Measurements from ENCODE around the gene UVRAG.
A peak's percentile ranks its signal among the peaks of the same experiment; 100 is the strongest.

Gene UVRAG

DNA sequence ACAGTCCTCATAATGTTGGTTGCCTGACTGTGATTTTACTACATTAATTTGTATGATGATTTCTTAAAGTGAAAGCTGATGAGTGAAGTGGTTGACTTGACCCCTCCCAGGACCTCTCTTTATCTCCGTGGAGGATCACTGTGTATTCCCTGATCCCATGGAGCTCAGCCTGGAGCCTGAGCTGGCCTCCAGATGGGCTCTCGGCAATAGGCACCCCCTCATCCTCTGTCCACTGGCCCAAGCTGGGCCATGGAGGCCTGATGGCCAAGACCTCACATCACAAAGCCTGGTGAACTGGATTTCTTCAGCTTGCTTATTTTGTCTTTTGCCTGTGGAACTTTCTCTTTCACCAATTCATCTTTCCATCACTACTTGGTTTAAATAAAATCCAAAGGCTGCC lies 316.1 kb downstream of the UVRAG start:
- no peak for DNase-seq

DNA sequence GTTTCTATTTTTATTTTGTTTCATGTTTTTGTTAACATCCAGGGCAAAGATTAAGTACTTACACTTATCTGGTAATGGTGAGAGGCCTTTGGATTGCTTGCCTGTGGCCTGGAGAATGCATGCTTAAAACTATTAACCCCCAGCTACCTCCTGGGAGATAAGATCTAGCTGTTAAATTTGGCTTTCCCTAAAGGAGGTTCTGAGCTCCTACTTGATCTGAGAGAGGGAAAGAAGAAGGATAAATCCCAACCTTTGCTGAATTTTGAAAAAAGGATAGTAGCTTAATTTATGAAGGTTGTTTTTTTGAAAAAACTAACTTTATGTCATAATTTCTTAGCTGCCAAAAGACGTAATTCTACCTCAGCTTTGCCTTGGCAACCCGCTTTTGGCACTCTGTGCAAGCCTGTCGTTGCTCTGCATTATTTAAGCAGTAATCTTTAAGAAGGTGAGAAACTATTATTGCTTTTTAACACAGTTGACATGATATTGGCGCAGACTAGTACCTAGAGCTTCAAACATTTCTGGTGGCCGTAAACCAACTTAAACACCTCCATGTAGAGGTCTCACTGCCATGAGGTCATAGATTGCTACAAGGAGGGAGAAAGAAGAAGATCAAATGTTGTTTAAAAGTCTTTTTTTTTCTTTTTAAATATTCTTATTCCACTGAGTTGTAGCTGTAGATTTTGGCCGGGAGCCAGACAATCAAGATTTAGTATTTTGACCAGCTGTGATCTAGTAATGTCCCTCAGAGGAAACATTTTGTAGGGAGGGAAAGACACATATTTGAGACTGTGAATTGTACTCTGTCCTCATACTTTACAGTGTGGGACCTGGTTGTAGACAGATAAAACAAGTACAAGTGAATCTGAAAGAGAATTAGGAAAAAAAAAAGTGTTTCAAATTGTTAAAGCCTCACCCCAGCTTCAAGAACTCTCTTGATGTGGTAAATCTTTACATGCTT lies 316.9 kb downstream of the UVRAG start:
- no peak for DNase-seq

DNA sequence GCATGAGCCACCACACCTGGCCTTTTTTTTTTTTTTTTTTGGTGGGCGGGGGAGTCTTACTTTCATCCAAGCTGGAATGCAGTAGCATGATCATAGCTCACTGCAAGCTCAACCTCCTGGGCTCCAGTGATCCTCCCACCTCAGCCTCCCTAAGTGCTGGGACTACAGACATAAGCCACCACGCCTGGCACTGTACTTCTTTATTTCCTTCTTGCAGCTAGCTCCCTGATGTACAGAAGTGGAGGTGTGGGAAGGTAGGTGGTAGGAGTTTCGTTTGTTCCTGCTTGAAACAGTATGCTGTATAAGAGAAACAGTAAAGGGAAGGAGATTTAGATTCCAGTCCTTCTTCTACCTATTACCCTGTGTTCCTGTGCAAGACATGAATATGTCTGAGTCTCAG lies 319.2 kb downstream of the UVRAG start:
- no peak for DNase-seq

DNA sequence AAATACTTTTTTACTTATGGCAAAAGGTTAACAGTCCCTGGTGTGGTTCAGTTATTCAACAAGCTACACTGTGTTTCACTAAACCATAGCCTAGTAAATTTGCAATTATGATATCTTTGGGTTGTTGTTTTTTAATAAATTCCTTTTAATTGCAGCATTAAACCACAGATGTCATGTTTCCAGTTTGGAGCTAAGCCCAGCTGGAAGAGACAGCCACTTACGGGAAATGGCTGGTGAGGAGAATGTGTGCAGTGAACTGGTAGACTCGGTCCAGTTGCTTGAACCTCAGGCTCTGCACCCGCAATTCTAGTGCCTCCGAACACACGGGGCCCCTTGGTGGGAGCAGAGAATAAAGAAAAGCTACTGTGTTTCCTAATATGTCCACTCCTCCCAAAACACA lies 320.5 kb downstream of the UVRAG start:
- DNase-seq = no peak

DNA sequence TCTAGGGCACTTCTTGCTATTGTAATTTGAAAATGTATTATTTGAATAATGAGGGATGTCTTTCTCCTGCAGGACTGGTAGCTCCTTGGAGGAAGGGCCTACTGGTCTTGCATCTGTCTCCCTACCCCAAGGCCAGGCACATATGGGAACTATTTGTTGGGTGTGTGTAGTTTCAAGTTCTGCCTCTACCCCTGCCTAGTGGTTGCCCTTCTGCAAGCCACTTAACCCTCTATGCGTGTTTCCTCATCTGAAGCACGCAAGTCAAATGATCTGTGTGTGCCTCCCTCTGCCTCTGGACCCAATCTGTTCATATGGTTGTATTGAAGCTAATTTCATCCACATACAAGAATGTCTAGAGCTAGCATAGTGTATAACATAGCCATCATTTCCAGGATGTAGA lies 324.3 kb downstream of the UVRAG start:
- DNase-seq = no peak

DNA sequence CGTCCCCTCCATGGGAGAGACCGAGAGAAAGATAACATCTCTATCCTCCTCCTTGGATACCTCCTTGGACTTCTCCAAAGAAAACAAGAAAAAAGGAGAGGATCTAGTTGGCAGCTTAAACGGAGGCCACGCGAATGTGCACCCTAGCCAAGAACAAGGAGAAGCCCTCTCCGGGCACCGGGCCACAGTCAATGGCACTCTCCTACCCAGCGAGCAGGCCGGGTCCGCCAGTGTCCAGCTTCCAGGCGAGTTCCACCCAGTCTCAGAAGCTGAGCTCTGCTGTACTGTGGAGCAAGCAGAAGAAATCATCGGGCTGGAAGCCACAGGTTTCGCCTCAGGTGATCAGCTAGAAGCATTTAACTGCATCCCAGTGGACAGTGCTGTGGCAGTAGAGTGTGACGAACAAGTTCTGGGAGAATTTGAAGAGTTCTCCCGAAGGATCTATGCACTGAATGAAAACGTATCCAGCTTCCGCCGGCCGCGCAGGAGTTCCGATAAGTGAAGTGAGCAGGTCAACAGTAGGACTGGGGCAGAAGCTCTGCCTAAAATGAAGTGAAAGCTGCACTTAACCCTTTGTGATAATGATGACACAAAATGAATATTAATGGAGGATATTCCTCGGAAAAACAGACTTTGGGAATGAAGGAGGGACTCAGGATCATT lies 326.0 kb downstream of the UVRAG start:
- DNase-seq = no peak

DNA sequence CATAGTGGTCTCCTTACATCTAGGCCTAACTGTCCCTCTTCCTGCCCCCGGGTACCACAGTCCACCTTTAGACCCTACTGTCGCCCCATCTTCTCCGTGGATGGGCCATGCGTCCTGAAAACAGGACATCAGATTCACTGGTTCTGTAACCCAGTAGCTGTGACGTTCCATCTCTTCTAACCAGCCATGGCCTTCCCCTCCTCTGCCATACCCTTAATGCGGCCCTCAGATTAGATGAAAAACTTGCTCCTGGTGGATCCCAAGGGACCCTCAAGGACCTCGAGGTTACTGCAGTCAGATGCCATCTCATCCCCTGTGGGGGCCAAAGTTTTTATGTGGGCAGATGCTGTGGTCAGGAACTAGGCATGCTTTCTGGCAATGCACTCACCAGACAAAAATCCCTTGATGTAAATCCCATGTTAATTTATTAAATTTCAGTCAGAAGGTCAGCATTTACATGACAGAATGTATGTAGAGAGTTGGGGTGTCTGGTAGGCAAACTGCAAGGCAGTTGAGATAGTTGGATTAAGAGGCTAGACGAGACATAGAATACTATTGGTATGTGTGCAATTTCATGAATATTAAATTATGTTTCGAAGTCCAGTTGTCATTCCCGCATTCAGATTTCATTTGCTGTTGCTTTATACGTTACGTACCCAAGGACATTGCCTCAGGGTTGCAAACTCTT lies 327.0 kb downstream of the UVRAG start:
- no peak for DNase-seq

DNA sequence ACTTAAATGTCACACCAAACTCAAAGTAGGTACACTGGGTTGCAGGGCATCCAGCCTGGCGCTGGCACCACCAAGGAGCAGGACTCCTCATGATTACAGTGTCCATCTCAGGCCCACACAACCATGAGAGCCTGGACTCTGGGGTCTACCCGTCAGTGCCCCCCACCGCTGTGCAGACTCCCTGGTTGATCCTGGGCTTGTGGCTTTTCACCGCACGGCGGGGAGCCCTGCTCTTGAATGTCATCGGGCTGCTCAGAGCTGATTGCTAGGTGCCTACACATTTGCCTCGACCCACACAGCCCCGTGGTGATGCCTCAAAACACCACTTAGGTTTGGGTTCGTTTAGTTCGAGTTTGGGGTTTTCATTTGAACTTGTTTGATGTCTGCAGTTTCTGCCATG lies 328.3 kb downstream of the UVRAG start:
- no peak for DNase-seq

DNA sequence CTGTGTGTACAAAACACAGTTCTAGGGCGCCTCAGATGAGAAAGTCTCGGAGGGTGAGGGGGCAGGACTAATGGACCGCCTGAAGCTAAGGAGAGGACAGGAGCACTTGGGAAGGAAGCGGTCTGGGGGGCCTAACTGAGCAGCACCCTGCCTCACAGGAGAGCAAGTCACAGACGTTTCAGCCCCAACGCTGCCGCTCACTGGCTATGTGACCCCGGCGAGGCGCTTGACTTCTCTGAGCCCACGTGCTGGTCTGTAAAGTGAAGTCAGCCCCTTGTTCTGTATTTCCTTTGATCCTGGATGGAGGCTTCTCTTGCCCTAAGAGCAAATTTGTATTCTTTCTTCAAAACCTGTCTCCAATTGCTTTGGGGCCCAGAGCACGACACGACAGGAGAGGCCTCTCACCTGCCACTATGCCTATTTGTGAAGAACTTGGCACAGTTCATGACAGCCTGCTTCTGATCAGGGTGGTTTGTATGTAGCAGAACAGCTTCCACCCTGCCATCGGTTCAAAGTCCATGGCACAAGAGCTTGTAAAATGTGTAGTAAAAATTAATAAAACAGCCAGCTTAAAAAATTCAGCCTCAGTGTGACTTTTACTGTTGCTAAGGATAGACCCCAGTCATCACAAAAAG lies 332.2 kb downstream of the UVRAG start:
- DNase-seq = no peak

DNA sequence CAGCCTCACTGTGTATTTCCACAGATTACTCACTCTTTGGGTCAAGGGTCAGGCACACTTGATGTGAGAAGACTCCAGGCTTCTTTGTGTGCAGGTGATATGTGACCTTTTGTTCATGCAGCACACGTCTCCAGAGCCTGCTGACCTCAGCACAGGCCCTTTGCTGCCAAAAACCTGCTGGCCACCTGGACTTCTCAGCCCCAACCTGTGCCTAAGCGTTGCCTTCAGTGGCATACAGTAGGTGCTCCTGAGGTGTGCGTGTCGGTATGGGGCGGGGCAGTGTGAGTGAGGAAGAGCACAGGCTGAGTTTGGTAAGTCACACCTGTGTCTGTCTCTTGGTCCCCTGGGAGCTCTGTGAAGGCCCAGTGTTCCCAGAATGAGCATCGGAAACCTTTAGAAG lies 333.2 kb downstream of the UVRAG start:
- DNase-seq = no peak

DNA sequence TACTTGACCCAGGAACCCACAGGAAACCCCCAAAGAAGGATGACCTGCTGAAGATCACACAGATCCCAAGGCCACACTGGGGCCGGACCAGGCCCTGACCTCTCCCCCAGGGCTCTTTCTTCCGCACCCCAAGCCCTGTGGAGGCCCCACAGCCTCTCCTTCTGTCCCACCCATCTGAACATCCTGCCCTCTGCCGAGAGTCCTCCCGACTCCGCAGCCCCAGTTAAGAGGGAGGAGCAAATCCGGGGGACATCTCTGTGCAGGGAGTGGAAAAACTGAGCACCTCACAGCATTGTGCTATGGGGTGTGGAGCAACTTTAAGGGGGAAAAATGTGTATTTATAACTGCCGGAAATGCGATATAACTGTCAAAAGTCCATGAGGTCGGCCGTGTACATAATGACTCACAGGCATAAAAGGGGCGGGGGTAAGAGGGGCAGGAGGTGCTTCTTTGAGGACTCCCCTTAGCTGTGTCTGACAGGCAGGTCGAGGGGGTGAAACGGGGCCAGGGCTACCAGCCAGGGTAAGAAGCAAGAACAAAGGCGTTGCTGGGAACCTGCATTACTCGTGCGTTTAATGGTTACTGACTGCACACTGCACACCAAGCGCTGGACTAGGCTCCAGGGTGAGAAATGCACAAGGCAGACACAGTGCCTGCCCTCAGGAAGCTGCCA lies 334.1 kb downstream of the UVRAG start:
- DNase-seq = no peak

DNA sequence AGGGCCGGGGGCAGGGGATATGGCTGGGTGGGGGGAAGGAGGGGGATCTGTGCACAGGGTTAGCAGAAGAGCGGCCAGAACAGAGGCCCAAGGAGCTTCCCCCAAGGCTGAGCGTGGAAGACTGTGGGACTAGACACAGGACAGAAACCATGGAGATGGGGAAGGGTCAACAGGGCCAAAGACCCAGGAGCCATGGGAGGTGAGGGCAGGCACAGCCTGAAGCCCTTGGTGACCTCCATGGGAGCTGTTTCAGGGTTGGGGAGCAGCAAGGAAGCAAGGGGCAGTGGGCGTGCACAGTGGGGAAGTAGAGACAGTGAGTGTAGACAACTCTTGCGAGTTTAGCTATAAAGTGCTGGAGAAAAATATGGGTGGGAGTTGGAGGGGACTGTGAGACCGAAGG lies 334.7 kb downstream of the UVRAG start:
- DNase-seq = no peak

DNA sequence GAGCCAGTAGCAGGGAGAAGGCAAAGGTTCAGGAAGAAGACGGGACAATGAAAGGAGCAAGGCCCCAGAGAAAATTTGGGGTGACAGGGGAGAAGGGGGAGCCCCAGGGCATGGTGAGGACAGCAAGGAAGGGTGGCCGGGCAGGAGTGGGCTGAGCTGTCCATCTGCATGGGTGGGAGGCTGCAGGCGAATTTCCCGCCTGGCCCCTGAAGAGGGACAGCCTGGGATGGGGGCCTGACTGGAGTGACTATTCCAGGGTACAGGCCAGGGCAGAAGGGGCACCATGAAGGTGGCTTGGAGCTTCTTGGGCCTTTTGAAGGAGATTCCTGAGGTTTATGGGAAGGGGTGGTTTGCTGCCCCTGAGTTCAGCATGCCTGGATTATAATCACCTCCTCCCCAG lies 335.1 kb downstream of the UVRAG start:
- no peak for DNase-seq

DNA sequence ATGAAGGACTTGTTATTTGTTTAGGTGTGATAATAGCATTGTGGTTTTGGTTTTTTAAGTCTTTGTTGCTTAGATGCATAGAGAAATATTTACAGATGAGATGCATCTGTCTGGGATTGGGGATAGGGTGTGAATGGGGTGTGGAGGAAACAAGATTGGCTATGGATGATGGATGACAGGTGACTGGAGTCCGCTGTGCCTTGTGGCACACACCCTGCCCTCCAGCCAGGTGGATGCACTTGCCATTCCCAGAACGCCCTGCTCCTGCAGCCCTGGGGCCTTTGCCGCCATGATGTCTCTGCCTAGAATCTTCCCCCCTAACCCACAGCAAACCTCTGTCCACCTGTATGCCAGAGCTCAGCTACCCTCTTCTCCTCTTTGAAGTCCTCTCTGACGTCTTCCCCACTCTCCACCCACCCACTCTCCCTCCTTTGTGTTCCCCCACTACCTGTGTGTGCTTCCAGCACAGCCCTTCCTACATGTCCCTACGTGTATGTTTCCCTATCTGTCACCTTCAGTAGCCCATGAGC lies 336.6 kb downstream of the UVRAG start:
- DNase-seq = no peak

DNA sequence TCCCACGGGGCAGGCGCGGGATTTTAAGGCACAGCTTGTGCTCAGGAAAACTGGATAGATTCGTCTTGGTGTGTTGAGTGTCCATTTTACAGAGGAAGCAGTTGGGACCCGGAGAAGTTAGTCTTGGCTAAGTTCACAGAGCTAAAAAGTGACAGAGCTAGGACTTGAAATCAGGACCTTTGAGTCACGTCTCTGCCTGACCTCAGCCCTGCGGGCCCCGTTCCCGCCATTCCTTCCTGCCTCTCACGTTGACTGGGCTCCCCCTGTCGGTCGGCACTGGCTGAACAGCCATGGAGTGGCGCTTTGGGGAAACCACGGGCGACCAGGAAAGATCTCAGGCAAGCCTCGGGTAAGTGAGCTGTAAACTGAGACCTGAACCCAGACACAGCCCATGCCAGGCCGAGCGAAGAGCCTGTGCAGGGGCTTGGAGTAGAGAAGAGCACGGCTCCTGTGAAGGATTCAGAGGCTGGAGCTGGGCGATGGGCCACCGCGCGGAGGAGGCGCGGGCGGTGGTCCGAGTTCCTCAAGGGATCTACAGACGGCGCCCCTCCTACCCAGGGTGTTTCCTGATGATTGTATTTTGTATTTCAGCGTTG lies 337.2 kb downstream of the UVRAG start:
- peak; percentile 73 for DNase-seq

DNA sequence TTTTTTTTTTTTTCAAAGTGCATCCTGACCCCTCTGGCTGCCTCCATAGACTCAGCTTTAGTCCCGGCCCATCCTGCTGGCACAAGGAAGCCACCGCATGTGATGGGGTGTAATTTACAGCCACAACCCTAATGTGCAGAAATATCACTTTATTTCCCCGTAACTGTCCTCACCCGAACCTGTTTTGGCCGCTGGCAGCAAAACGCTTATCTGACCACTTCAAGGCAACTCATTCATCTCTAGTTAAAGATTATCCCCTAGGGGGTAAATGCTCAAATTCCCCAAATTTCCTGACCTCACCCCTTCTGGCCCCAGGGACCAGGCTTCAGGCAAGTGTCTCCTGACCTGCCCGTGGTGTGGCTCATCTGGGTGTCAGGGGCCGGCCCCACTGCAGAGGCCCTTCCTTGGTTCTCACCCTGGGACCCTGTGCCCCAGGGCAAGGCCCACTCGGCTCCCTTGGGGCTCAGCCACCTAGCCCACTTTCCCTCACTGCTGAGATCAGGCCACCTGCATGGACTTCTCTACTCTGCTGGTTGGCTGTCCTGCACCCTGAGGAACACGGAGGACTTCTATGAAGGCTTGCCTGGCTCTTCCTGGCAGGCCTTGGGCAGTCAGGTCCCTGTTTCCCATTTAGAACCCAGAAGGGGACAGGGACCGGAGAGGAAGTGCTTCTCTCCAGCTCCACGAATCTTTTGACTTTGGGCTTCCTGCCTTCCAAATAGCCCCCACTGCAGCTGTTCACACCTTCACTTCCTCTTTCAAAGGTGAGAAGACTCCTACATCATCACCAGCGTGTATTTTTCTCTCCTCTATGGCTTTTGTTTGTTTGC lies 337.9 kb downstream of the UVRAG start:
- DNase-seq = no peak

DNA sequence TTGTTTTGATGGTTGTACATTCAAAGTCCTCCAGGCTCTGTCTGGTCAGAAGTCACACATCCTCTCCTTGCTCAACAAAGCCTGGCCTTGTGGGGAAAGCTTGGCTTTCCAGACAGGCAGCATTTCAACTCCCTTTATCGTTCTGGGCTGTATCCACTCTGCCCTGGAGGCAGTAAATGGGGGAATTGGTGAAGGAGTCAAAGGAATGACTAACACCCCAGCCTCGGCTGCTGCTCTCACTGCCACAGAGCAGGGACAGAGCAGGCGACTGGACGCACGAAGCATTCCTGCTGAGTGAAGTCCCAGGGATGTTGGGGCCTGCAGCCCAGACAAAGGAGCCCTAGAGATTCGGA lies 338.5 kb downstream of the UVRAG start:
- no peak for DNase-seq

DNA sequence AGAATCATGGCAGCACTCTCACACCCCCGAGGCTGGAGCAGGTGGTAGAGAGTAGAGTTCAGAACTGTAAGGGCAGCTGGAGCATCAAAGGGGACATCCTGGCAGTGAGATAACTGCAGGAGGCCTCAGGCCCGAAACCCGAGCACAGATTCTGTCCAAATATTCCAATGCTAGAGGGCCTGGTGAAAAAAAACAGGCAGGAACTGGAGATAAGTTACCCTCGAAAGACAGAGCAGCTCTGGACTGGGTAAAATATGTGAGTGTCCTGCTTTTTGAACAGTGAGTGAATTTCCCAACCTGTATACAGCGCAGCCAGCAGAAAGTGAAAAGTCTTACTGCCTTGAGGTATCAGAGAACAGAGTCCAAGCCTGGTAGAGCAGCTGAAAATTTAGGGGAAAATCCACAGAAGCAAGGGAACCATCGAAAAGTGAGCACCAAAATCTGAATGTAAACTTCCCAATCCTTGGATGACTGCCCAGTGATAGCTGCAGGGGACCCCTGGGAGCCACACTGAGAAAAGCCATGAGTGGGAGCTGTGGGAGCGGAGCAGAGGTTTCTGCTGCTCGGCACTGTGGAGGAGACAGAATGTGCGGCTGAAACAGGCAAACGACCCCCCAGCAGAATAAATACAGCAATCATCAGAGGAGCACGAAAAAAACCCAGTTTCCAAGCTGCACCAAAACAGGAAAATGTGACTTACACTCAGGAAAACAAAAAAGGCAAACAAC lies 340.7 kb downstream of the UVRAG start:
- DNase-seq = no peak

DNA sequence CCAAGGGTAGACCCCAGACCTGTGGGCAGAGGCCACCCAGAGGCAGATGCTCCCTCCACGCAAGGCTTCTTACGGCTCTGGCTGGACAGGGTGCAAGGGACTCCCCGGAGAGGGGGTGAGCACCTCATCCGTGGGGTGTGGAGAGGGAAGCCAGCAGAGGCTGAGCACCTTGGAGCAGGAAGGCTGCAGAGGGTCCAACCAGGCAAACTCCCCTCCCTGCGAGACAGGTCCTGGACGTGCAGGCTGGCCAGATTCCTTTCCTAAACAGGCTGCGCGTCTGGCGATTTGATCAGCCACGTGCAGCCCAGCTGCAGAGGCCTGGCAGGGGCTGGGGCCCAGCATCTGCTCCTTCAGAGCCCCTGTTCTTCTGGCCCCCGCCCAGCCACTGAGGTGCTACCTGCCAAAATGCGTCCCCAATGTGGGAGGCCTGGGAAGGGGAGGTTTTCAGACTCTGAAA lies 342.0 kb downstream of the UVRAG start:
- no peak for DNase-seq

DNA sequence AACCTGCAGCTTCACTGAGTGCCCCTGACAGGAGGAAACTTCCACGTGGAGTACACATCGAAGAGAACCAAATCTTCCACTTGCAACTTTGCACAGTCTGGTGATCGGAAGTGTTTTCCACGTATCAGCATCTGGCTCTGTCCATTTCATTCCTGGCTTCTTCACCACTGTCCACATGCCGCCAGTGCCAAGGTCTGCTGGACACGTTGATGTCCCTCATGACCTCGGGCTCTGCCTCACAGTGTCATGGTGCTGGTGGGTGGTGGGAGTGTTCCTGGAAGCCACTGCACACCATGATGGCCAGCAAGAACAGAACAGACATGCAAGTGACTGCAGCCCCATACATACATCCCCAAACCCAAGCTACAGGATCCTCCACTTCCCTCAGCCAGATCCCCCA lies 342.9 kb downstream of the UVRAG start:
- no peak for DNase-seq

Data from CD4-positive, alpha-beta T cell treated with Interleukin-15 for 1 hour (primary cell).